ENCODE results near the gene ACSF2. TPM values are rescaled to one million over a fixed set of nuclear protein-coding genes. Genes with fewer than 3 reads are reported as not detected.

Gene ACSF2
- total and polyA plus RNA-seq, 2 donors (not counting 3 experiments of a cell fraction or from before 2014, with no cell fraction given), result 33.2 to 37.2 TPM

- H2AFZ ChIP-seq (ENCODE audit: low read depth, low read length), result no peak overlapping the region
- DNase-seq (ENCODE audit: low read depth, low spot score) (no peak), FAIRE-seq (no peak)
- dilution Hi-C loops (cut with MboI; ENCODE audit: extremely low pct_ligation_motif_present, low sequenced_read_pairs), result no loop called here
- POLR2A ChIA-PET, result no interaction called here
- H3K4me2 ChIP-seq (ENCODE audit: insufficient read depth, low read length), result no peak overlapping the region
- no peaks in the 10 kb centered on the region for H3K79me2 ChIP-seq (ENCODE audit: control insufficient read depth, insufficient read depth, low read length)
- H3K27ac ChIP-seq (ENCODE audit: insufficient read depth, low read depth, low read length), result no peak overlapping the region
- no peaks in the 10 kb centered on the region for H3K36me3 ChIP-seq (ENCODE audit: control insufficient read depth in 2 of 2, extremely low read depth in 1 of 2, insufficient read depth in 2 of 2, low read length in 2 of 2)
- H3K4me1 ChIP-seq (ENCODE audit: control insufficient read depth, extremely low read depth, insufficient read depth, low read length), result no peaks in the 10 kb centered on the region
- H3K9me1 ChIP-seq (replicated peaks; ENCODE audit: control insufficient read depth, extremely low read depth, insufficient read depth, low read length), result no peaks in the 10 kb centered on the region
- no peak overlapping the region for H3K4me3 ChIP-seq (replicated peaks in 1 of 3; ENCODE audit: insufficient read depth in 1 of 3, low read depth in 1 of 3, low read length in 3 of 3)
- no TSS peak for BruUV-seq (replicated peaks)
- H3K9ac ChIP-seq (replicated peaks; ENCODE audit: extremely low read depth, insufficient read depth, low read length), result no peak overlapping the region
- H3K9me3 ChIP-seq (replicated peaks; ENCODE audit: control insufficient read depth, insufficient read depth, low read length), result no peaks in the 10 kb centered on the region
- intact Hi-C loops (cut with micrococcal nuclease), result no loop called here
- no peaks in the 10 kb centered on the region for H3K27me3 ChIP-seq (ENCODE audit: control insufficient read depth in 2 of 2, insufficient read depth in 2 of 2, low read length in 2 of 2)
- H4K20me1 ChIP-seq (replicated peaks; ENCODE audit: control insufficient read depth, extremely low read depth, insufficient read depth, low read length), result no peaks in the 10 kb centered on the region
- CTCF ChIA-PET, result no interaction called here
- TF ChIP-seq MYC (IDR thresholded peaks at IDR 0.05; ENCODE audit: low read depth, low read length) (no peak), CTCF (IDR thresholded peaks at IDR 0.05; ENCODE audit: extremely low read depth in 1 of 2, insufficient read depth in 1 of 2, low read depth in 1 of 2, low read length in 2 of 2) (no peak), POLR2A (IDR thresholded peaks at IDR 0.05; ENCODE audit: low read depth, low read length) (no peak), GATA2 (IDR thresholded peaks at IDR 0.05; ENCODE audit: insufficient read depth, insufficient read length, low read depth, low read length) (no peak), EZH2 (IDR thresholded peaks at IDR 0.05; ENCODE audit: borderline replicate concordance, low read depth, low read length, severe bottlenecking) (no peak), JUN (IDR thresholded peaks at IDR 0.05; ENCODE audit: borderline replicate concordance, insufficient read depth, insufficient read length, low read depth) (no peak), POLR2AphosphoS5 (IDR thresholded peaks at IDR 0.05; ENCODE audit: insufficient read depth, low read depth, low read length) (no peak), MAX (IDR thresholded peaks at IDR 0.05; ENCODE audit: insufficient read depth, insufficient read length) (no peak), FOS (IDR thresholded peaks at IDR 0.05; ENCODE audit: borderline replicate concordance, insufficient read depth, low read length) (no peak)
Observed at GRCh38 chr17:50448643-50449042, 22.6 kb downstream of the ACSF2 start.

Measured in endothelial cell of umbilical vein (primary cell).